ENCODE measurements around the gene BHLHA15.

DNA sequence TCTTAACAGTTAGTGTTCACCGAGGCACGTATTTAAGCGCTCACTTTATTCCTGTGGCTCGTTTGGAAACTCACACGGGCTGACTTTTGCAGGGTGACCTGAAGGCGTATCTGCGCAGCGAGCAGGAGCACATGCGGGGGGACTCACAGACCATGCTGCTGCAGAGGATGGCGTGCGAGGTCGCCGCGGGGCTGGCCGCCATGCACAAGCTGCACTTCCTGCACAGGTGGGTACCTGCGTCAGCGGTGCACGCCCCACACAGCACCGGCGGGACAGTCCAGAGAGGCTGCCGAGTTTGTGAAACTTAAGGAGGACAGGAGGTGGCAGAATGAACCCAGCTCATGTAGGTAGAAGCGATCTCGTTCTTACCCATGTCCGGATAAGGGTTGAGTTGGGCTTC is 39.8 kb upstream of the BHLHA15 start:
- TF ChIP-seq, protein P1, sequence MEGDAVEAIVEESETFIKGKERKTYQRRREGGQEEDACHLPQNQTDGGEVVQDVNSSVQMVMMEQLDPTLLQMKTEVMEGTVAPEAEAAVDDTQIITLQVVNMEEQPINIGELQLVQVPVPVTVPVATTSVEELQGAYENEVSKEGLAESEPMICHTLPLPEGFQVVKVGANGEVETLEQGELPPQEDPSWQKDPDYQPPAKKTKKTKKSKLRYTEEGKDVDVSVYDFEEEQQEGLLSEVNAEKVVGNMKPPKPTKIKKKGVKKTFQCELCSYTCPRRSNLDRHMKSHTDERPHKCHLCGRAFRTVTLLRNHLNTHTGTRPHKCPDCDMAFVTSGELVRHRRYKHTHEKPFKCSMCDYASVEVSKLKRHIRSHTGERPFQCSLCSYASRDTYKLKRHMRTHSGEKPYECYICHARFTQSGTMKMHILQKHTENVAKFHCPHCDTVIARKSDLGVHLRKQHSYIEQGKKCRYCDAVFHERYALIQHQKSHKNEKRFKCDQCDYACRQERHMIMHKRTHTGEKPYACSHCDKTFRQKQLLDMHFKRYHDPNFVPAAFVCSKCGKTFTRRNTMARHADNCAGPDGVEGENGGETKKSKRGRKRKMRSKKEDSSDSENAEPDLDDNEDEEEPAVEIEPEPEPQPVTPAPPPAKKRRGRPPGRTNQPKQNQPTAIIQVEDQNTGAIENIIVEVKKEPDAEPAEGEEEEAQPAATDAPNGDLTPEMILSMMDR (IDR thresholded peaks at IDR 0.05), result no peak
- TF ChIP-seq POLR2A (IDR thresholded peaks at IDR 0.05), result no peak
